PC-3 (cell line): Measurements from ENCODE around the gene DCDC2. TPM values are rescaled to one million over a fixed set of nuclear protein-coding genes. Genes with fewer than 3 reads are reported as not detected.

ENCODE experiments used
- ATAC-seq: fragments of 200-7000 bp; cut with Tn5 transposase; 2 replicates; pipeline ENCODE4 v1.9.1; 2020; ENCODE audit warnings: mild to moderate bottlenecking, moderate library complexity
- BruUV-seq: library from RNA; stranded (reverse); fragments of 400-500 nt; replicated peaks from 2 replicates; lab custom pipeline; 2021; lab: Mats Ljungman, UMichigan
- CTCF ChIA-PET: fragments of 300-600 bp; sonication (Branson Sonifier 250); formaldehyde crosslinking; loops from one replicate; lab custom pipeline; 2022; ENCODE audit warnings: antibody characterized with exemption; lab: Charles Lee
- POLR2A ChIA-PET: fragments of 300-600 bp; sonication (Branson Sonifier 250); formaldehyde crosslinking; loops from one replicate; lab custom pipeline; 2022; ENCODE audit warnings: antibody characterized with exemption; ENCODE audit not compliant: unreplicated experiment; lab: Charles Lee
- DNase-seq: peaks from one replicate; pipeline ENCODE4 v3.0.0-alpha.2; 2015
- H2AFZ ChIP-seq: fragments of 300-600 bp; sonication (generic); 2 replicates; pipeline ENCODE4 v1.6.0; 2016; ENCODE audit warnings: antibody characterized with exemption, low read length
- H3F3A ChIP-seq: fragments of 300-600 bp; sonication (generic); one replicate; pipeline ENCODE4 v1.6.0; 2017; ENCODE audit warnings: antibody characterized with exemption, low read length, control low read depth, mild to moderate bottlenecking; ENCODE audit not compliant: unreplicated experiment
- H3K27ac ChIP-seq: fragments of 300-600 bp; sonication (generic); 2 replicates; pipeline ENCODE4 v1.5.1; 2016; ENCODE audit warnings: mild to moderate bottlenecking, low read length
- H3K27me3 ChIP-seq: fragments of 300-600 bp; sonication (generic); 2 replicates; pipeline ENCODE4 v1.6.1; 2016; ENCODE audit warnings: low read length, mixed read lengths
- H3K36me3 ChIP-seq: fragments of 300-600 bp; sonication (generic); 2 replicates; pipeline ENCODE4 v1.6.1; 2016; ENCODE audit warnings: low read depth, mixed run types, low read length, mixed read lengths
- H3K4me1 ChIP-seq: fragments of 300-600 bp; sonication (generic); 2 replicates; pipeline ENCODE4 v1.5.1; 2016; ENCODE audit warnings: low read length; ENCODE audit not compliant: insufficient read depth
- H3K4me2 ChIP-seq: fragments of 300-600 bp; sonication (generic); 2 replicates; pipeline ENCODE4 v1.6.0; 2016; ENCODE audit warnings: low read length
- H3K4me3 ChIP-seq: fragments of 300-600 bp; sonication (generic); 2 replicates; pipeline ENCODE4 v1.5.1; 2016; ENCODE audit warnings: mild to moderate bottlenecking, low read length, mixed read lengths
- H3K79me2 ChIP-seq: fragments of 300-600 bp; sonication (generic); 2 replicates; pipeline ENCODE4 v1.6.1; 2017; ENCODE audit warnings: low read length, mixed read lengths
- H3K9ac ChIP-seq: fragments of 300-600 bp; sonication (generic); 2 replicates; pipeline ENCODE4 v1.6.0; 2016; ENCODE audit warnings: mild to moderate bottlenecking, low read length
- H3K9me2 ChIP-seq: fragments of 300-600 bp; sonication (generic); replicated peaks from 2 replicates; pipeline ENCODE4 v1.6.1; 2016; ENCODE audit warnings: mixed run types, low read length, mixed read lengths
- H3K9me3 ChIP-seq: fragments of 300-600 bp; sonication (generic); 2 replicates; pipeline ENCODE4 v1.6.1; 2016; ENCODE audit warnings: low read length, mixed read lengths
- H4K20me1 ChIP-seq: fragments of 300-600 bp; sonication (generic); 2 replicates; pipeline ENCODE4 v1.6.1; 2016; ENCODE audit warnings: low read length, mixed read lengths
- EZH2 ChIP-seq: fragments of 300-600 bp; sonication (generic); IDR thresholded peaks from one replicate; pipeline ENCODE4 v1.6.1; 2017; ENCODE audit warnings: antibody characterized with exemption, mild to moderate bottlenecking, low read length; ENCODE audit not compliant: unreplicated experiment
- EZH2phosphoT487 ChIP-seq: fragments of 300-600 bp; sonication (generic); IDR thresholded peaks from 2 replicates; pipeline ENCODE4 v1.6.1; 2018; ENCODE audit warnings: mild to moderate bottlenecking, antibody characterized with exemption, low read length, borderline replicate concordance
- intact Hi-C: fragments of 100-400 bp; cut with micrococcal nuclease; formaldehyde crosslinking; loops from 2 replicates; pipeline ENCODE4 v1.9.0; 2023
- total RNA-seq: library from RNA; depleted of rRNA; stranded (reverse); fragments of >200 nt; gene quantifications from 2 replicates; pipeline ENCODE4 v1.2.3, GENCODE V29; 2014
- TF ChIP-seq, protein P1 (sequence below): fragments of 300-600 bp; sonication (generic); conservative IDR thresholded peaks from 2 replicates; pipeline ENCODE4 v1.5.1; 2017; ENCODE audit warnings: antibody characterized with exemption, low read depth, mild to moderate bottlenecking, low read length

Gene DCDC2
- total RNA-seq, 1 experiment from 2014 or later = 0.11 TPM

DNA sequence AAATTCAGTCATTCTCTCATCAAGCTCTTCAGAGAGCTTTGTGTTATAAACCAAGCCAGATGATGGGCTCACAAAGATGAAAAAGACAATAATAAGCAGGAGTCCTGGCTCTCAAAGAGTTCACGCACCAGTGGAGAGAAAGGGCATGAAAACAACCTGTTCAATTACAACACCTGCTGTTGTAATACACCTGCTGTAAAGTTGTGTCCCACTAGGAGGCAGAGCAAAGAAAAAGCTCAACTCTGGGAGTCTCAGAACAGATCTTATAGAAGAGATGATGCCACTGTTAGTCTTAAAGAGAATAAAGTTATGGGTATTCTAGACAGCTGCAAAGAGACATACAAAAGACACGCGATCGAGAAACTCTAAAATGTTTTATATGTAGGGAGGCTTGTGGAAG lies 100.6 kb downstream of the DCDC2 start:
- H3K9me2 ChIP-seq = no peaks in the 10 kb centered on the region
- DNase-seq (peak; percentile 30), ATAC-seq (peak; percentile 27; the same call in 1 of the 2 replicates)
- TF ChIP-seq, protein P1, sequence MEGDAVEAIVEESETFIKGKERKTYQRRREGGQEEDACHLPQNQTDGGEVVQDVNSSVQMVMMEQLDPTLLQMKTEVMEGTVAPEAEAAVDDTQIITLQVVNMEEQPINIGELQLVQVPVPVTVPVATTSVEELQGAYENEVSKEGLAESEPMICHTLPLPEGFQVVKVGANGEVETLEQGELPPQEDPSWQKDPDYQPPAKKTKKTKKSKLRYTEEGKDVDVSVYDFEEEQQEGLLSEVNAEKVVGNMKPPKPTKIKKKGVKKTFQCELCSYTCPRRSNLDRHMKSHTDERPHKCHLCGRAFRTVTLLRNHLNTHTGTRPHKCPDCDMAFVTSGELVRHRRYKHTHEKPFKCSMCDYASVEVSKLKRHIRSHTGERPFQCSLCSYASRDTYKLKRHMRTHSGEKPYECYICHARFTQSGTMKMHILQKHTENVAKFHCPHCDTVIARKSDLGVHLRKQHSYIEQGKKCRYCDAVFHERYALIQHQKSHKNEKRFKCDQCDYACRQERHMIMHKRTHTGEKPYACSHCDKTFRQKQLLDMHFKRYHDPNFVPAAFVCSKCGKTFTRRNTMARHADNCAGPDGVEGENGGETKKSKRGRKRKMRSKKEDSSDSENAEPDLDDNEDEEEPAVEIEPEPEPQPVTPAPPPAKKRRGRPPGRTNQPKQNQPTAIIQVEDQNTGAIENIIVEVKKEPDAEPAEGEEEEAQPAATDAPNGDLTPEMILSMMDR = peak; percentile 51
- TF ChIP-seq EZH2phosphoT487 (no peak), EZH2 (no peak)
- no peaks in the 10 kb centered on the region for H3K79me2 ChIP-seq
- BruUV-seq = no TSS peak
- H4K20me1 ChIP-seq = no peaks in the 10 kb centered on the region
- H3K36me3 ChIP-seq = no peaks in the 10 kb centered on the region
- CTCF ChIA-PET = interaction anchor here (0.7 kb wide), 1 partner anchor 301 kb away, joined by 3 read pairs; no protein-coding TSS in a partner anchor
- POLR2A ChIA-PET = no interaction called here
- H3K27me3 ChIP-seq = peaks cover 48% of the 10 kb centered on the region
- no peak overlapping the region for H2AFZ ChIP-seq
- H3K4me2 ChIP-seq = no peak overlapping the region
- H3F3A ChIP-seq = no peaks in the 10 kb centered on the region
- intact Hi-C loops = no loop called here
- no peaks in the 10 kb centered on the region for H3K9me3 ChIP-seq
- no peak overlapping the region for H3K9ac ChIP-seq
- H3K4me1 ChIP-seq = no peaks in the 10 kb centered on the region
- no peak overlapping the region for H3K4me3 ChIP-seq
- no peak overlapping the region for H3K27ac ChIP-seq

DNA sequence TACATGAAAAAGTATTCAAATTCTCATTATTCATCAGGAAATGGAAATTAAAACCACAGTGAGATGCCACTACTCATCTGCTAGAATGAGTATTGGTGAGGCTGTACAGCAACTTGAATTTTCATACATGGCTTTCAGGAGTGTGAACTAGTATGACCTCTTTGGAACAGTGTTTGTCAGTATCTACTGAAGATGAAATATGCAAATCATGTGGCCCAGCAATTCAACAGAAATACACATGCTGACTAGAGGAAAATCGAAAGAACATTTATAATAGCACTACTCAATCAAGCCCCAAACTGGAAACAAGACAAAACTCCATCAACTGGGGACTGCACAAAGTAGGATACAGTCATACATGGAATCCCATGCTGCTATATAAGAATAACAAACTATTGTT lies 102.2 kb downstream of the DCDC2 start:
- Histone ChIP-seq H3K4me1 (no peaks in the 10 kb centered on the region), H3K9me2 (no peaks in the 10 kb centered on the region), H3F3A (no peaks in the 10 kb centered on the region), H2AFZ (no peak overlapping the region), H3K27ac (no peak overlapping the region), H3K27me3 (peaks cover 46% of the 10 kb centered on the region), H4K20me1 (no peaks in the 10 kb centered on the region), H3K4me3 (no peak overlapping the region), H3K36me3 (no peaks in the 10 kb centered on the region), H3K4me2 (no peak overlapping the region), H3K79me2 (no peaks in the 10 kb centered on the region), H3K9me3 (no peaks in the 10 kb centered on the region), H3K9ac (no peak overlapping the region)
- ATAC-seq (no peak), DNase-seq (no peak)
- BruUV-seq = no TSS peak
- intact Hi-C loops = no loop called here
- ChIA-PET POLR2A (no interaction called here), CTCF (no interaction called here)
- TF ChIP-seq EZH2 (no peak), EZH2phosphoT487 (no peak)
- TF ChIP-seq, protein P1 = no peak

DNA sequence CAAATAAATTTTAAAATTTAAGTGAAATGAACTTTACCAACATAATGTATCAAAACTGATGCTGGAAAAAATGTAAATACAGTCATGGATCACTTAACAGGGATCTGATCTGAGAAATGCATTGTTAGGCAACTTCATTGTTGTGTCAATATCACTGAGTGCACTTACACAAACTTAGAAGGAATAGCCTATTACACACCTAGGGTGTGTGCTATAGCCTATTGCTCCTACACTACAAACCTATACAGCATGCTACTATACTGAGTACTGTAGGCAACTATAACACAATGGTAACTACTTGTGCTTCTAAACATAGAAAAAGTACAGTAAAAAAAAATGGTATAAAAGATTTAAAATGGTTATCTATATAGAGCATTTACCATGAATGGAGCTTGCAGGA lies 104.5 kb downstream of the DCDC2 start:
- Histone ChIP-seq H3K4me3 (no peak overlapping the region), H2AFZ (no peak overlapping the region), H3F3A (no peaks in the 10 kb centered on the region), H3K36me3 (no peaks in the 10 kb centered on the region), H3K9me3 (no peaks in the 10 kb centered on the region), H3K4me1 (no peaks in the 10 kb centered on the region), H3K9ac (no peak overlapping the region), H4K20me1 (no peaks in the 10 kb centered on the region), H3K4me2 (no peak overlapping the region), H3K79me2 (no peaks in the 10 kb centered on the region), H3K9me2 (no peaks in the 10 kb centered on the region), H3K27ac (no peak overlapping the region), H3K27me3 (peaks cover 43% of the 10 kb centered on the region)
- intact Hi-C loops = no loop called here
- TF ChIP-seq, protein P1 = no peak
- TF ChIP-seq EZH2phosphoT487 (no peak), EZH2 (no peak)
- no TSS peak for BruUV-seq
- ChIA-PET CTCF (no interaction called here), POLR2A (no interaction called here)
- DNase-seq = no peak
- ATAC-seq = no peak
